ENCODE measurements around the gene TMEFF1.
"Not testable (repeated sequence)": the region's sequence is repeated elsewhere in the genome, so short reads cannot be mapped to it uniquely, and the experiment has no call there.

Gene TMEFF1

DNA sequence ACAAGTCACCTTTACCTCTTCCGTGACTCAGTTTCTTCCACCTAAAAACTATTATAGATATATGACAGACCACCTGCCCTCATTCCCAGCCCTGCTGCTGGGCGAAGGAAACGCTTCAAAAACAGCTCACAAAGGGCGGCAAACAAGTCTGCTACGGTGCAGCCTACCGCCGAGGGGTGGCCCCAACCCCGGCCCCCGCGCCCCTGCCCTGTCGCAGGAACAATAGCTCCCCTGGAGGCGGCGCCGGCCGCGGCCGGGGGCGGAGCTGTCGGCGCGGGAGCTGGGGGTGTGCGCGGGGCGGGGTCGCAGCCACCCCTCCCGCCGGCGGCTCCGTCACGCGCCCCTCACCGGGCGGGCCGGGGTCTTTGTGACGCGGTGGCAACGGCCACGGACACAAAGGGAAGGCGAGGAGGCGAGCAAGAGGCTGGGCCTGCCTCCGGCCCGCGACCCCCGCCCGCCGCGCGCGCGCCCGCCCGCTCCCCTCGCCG lies at the start of gene TMEFF1:
Gene TMEFF1 (plus strand): TSS at position 362 of the 488 bp plus-strand sequence. CDS start 396 bp downstream, outside the sequence.
- DNase-seq = no peak

GRCh38 chr9:100425758-100426157 lies 47.2 kb upstream of the TMEFF1 start:
- no peak for DNase-seq

DNA sequence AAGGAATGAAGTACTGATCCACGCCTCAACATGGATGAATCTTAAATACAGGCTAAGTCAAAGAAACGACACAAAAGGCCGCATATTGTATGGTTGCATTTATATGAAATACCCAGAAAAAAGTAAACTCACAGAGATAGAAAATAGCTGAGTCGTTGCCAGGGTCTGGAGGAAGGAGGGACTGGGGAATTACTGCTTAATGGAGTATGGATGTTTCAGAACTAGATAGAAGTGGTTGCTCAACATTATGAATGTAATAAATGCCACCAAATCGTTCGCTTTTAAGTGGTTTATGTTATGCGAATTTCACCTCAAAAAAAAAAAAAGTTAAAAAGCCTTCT lies 46.8 kb upstream of the TMEFF1 start:
- DNase-seq = no peak

DNA sequence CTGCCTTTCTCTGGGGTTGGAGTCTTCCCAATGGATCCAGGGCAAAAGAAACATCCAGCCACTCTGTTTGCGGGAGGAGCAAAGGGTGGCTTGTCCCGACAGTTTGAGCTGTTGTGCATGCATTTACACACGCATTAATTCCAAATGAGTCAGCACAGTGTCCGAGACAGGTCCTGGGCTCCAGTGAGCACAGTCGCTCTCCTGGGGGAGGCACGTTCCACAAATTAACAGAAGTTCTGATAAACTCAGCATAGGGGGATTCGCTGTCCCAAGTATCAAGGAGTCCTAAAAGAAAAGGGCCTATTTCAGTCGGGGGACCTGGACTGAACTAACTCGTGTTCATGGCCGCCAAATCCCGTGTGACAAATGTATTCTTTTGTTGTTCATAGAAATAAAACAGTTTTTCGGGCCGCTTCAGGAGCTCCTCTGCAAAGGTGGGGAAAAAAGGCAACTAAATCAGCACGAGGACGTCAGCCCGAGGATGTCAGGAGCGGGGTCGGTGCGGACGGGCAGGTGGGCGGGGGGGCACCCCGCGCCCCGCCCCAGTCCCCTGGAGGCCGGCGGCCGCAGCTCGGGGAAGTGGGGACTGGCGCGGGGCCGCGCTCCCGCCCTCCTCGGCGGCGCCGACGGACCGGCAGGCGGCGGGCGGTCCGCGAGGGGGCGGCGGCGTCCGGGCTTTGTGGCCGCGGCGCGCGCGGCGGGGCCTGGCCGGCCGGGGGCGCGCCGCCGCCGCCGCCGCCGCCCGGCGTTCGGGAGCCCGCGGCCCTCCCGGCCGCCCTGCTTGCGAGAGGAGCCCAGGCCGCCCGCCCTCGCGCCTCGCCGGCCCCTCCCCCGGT lies 46.2 kb upstream of the TMEFF1 start, which contains the start of gene MSANTD3:
Gene MSANTD3 (plus strand): TSS at position 614 of the 836 bp plus-strand sequence. CDS start 14,796 bp downstream, outside the sequence.
- DNase-seq = peak; percentile 29

DNA sequence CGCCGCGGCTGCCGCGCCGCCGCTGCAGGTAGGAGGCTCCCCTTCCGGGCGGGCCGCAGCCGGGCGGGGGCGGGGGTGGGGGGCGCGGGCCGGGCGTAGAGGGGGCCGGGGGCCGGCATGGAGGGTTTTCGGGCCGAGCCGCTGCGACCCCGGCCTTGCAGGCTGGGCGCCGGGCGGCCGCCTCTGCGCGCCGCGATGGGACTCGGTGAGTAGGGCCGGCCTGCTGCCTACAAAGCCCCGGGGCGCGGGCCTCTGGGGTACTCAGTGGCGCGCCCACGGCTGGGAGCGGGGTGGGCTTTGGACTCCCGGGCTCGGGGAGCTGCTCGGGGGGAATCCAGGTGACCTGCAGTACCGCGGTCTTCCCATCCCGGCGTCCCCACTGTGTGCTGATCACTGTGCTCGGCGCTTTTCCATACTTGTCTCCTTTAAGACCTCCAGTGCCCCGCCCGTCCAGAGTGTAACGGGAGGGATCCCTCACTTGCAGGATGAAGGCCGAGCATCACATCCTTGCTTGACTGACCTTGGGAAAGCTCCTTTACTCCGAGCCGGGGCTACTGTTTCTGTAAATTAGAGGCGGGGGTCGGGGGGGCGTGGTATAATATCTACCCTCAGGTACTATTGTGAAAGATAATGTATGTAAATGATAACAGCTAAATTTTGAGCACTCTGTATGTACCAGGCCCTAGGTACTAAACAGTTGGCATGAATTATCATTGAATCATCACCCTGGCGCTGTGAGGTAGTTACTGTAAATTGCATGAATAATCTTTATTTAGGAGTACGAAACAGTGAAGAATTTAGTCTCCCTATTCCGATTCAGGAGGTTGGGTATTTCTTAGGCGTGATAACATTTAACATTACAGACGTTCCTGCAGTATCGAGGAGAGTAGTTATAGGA lies 45.3 kb upstream of the TMEFF1 start:
- DNase-seq = no peak

GRCh38 chr9:100428871-100429654 lies 43.9 kb upstream of the TMEFF1 start:
- DNase-seq = no peak

DNA sequence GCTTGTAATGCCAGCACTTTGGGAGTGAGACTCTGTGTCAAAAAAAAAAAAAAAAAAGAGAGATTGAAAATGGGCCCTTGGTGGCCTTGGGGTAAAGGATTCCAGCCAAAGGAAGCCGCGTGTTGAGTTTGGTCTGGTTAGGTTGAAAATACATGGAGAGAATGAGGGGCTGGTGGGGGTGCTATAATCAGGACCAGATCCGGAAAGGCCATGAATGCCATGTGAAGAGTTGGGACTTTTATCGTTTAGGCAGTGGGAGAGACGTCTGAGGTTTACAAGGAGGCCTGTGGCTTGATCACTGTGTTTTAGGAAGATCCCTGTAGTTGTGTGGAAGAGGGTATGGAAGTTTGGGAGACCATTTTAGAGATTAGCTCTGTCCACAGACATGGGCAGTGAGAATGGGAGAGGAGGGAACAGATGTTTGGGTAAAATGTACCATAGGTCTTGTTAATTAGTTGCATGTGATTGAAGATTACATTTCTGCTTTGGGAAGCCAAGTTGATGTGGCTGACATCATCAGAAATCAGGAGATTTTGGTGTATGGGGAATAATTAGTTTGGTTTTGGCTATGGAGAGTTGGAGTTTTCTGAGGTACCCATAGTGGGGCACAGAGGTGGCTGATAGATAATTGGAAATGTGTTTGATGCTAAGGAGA lies 42.5 kb upstream of the TMEFF1 start:
- no peak for DNase-seq

- no peak for DNase-seq
Observed at GRCh38 chr9:100431886-100432285, 41.1 kb upstream of the TMEFF1 start.

DNA sequence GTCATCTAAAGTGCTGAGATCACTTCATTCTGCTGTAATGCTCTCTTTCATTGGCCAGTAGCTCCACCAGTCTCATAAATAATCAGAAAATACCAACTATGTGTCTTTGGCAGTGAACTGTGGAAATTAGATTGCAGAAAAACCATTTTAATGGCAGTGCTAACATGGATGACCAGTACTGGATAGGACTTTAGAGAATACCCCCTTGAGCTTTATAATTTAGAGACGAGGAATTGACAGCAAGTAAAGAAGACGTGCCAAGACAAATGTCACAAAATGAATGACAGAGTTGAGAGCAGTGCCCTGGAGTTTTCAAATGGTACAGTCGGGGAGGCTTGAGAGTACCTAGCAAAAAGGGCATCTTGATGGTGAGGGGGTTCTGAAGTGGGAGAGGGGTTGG lies 40.2 kb upstream of the TMEFF1 start:
- DNase-seq = no peak

DNA sequence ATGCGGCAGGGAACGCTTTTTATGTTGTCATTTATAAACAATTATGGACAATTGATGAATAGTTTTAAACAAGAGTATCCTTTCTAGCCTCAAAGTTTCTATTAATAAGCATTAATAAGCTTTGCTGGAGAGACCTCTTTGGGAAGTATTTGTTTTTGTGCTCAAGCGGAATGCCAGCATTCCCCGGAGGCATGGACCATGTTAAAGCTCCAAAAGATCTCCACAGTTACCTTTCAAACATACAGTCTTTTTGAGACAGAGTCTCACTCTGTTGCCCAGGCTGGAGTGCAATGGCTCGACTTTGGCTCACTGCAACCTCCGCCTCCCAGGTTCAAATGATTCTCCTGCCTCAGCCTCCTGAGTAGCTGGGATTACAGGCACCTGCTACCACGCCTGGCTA lies 36.4 kb upstream of the TMEFF1 start:
- no peak for DNase-seq

DNA sequence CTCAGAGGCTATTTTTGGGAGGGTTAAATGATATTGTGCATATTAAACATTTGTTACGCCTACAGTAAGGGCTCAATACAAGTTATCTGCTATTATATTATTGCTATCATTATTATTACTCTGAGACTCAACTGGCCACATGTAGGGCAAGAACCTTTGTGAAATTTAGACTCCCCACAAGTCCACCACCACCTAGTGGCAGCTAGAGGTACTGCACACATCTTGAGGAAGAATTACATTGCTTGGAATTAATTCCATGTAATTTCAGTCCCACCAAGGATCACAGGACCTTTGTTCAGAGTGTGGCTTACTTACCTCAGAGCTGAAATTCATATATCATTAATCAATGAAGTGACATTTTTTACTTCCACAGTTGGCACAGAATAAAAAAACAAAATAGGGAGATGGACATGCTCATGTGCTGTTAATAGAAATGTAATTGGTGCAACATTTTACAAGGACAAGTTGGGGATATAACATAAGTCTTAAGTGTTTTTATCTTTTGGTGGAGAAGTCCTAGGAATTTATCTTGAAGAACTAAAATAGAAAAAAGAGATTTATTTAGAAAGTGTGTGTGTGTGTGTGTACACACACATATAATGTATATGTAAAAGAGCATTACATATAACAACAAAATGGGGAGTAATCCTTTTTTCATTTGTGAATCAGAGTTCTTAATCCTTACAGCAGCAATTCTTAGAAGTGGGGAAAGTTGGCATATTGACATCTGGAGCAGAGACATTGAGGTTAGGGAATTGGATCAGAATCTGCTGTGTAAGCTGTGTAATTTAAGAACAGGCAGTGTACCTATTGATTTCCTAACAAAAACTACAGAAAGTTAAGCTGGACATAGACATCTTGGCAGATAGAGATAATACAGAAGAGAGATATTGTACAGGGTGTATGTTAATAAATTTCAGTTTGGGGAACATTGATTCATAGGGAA lies 34.8 kb upstream of the TMEFF1 start:
- DNase-seq = peak; percentile 42

GRCh38 chr9:100440071-100440470 lies 32.9 kb upstream of the TMEFF1 start:
- DNase-seq = no peak

GRCh38 chr9:100440487-100440886 lies 32.5 kb upstream of the TMEFF1 start:
- DNase-seq = not testable (repeated sequence)

- no peak for DNase-seq
Observed at GRCh38 chr9:100441911-100442361, 31.0 kb upstream of the TMEFF1 start.

DNA sequence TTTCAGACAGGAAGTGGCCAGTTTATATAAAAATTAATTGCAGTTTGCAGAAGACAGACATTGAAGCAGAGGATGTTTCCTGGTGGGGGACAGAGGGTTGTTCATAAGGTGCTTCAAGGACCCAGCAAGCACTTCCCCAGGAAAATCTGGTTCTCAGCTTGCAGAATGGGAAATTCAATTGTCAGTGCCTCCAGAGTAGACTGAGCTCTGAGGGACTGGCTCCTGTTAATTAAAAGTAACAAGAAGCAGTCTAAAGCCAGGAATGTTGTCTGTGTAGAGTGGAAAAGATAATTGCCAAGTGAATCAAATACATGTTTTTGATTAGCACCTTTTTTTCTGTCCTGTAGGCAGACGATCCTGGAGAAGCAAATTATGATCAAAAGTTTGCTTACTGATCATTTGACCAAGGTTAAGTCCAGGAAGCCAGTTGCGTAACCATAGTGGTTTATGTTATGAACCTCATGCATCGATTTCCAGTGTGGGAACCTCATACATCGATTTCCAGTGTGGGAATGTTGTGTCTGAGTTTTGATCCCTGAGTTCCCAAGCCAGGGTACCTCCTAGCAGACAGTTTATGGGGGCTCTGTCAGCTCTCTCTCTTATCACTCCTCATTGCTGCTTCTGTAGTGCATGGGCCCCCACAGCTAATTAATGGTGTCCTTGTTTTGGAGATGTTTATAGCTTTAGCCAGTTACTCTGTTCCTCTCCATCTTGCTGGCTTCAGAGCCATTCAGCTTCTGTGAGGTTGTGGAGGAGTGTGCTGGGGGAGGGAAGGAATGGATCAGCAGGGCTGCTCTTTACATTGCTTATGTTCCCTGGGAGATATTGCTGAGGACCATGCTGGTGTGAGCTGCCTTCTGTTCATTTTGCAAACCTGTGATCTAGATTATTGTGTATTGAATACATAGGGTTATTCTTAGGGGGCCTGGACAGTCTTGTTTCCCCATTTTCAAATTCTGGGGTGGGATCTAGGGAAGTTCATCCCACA lies 28.9 kb upstream of the TMEFF1 start:
- DNase-seq = no peak

DNA sequence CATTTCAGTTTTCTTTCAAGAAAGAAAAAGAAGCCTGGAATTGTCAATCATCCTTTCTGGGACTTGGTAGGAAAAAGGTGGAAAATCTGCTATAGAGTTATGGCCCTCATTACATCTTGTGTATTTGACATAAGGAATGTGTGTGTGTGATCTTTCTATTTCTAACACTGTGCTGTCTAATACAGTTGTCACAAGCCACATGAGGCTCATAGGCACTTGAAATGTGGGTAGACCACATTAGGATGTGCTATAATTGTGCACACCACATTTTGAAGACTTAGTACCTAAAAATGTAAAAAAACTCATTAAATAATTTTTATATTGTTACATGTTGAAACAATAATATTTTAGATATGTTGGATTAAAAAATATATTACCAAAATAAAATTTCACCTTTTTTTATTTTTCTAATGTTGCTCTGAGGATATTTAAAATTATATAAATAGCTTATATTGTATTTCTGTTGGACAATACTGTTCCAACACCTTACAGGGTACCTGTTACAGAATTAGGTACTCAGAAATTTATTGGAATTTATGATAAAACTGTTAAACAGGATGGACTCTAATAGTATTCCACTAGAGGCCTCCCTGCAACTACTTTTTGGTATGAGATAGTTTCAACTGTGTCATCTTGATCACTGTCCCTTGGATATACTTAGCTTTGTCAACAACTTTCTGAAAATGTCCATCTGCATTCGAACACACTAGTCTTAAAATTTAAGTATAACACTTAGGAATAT lies 27.6 kb upstream of the TMEFF1 start:
- DNase-seq = no peak

DNA sequence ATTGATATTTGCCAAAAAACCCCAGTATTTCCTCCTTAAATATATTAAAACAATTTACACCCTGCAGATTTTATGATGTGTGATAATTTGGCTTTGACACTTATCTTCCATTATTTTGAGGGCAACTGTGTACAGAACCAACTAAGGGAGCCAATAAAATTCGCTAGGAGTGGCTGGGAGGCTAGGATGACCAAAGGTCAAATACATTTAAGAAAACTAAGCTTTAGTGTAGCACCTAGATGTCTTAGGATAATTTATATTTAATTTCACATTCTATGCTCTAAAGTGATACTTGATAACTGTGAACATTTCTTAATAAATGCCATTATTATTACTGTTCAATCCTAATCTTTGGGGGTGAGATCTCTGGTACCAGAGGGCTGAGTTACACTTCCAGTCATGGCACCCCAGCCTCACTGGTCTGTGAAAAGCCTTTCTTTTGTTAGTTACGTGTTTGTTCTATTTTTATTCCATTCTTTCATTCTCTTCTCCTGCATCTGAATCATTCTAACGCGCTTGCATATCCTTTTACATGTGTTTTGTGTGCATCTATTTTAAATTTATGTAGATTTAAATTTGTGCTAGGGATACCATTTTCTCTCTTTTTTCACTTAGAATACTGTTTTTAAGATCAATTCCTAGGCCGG lies 26.9 kb upstream of the TMEFF1 start:
- no peak for DNase-seq

DNA sequence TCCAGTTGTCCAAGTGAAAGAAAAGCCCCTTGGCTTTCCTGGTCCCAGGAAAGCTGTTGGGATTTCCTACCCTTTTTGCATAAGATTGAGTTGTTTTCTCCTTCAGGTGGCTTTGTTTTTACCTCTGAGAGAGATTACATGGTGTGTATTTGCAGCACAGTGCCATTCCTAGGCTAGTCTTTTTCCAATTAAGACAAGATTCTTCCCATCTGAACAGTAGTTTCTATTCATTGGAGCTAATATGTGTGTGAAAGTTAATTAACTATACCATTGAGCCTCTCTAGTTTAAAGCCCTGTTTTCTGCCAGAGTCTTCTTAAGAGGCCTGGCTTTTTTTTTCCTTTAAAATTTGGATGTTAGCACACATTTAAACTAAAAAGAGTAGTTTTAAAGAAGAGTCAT lies 25.9 kb upstream of the TMEFF1 start:
- no peak for DNase-seq

Measured in MV-4-11 (cell line).